H1 (cell line): ENCODE results near the gene UQCRFS1. TPM values are rescaled to one million over a fixed set of nuclear protein-coding genes. Genes with fewer than 3 reads are reported as not detected.

Experiments used
- CTCF ChIA-PET: fragments of 300-600 bp; sonication (Branson Sonifier 250); formaldehyde crosslinking; loops from one replicate; lab custom pipeline; 2021; ENCODE audit not compliant: partially characterized antibody; lab: Charles Lee
- POLR2A ChIA-PET: fragments of 300-600 bp; sonication (Branson Sonifier 250); formaldehyde crosslinking; loops from one replicate; lab custom pipeline; 2021; ENCODE audit warnings: inconsistent platforms; ENCODE audit not compliant: partially characterized antibody; lab: Charles Lee
- DNase-seq, 2 experiments: peaks; one replicate each; pipeline versions ENCODE4 v3.0.0 to v3.0.0-alpha.2; 2010 to 2022; ENCODE audit warnings: low spot score in 2 of 2, low read depth in 1 of 2, mixed read lengths in 1 of 2
- FAIRE-seq: peaks from 2 replicates; lab custom pipeline; 2011; peaks lifted over from hg19 to GRCh38; lab: Jason Lieb, UNC
- H2AFZ ChIP-seq: 2 replicates; pipeline ENCODE4 v1.8.1; 2012; ENCODE audit warnings: low read length, inconsistent platforms
- H2AK5ac ChIP-seq: 2 replicates; pipeline ENCODE4 v1.6.1; 2013; ENCODE audit warnings: low read depth, low read length
- H2BK120ac ChIP-seq: replicated peaks from 2 replicates; pipeline ENCODE3; 2013; ENCODE audit warnings: low read depth, low read length, inconsistent platforms
- H2BK12ac ChIP-seq: 2 replicates; pipeline ENCODE4 v1.6.1; 2013; ENCODE audit warnings: low read depth, low read length
- H2BK15ac ChIP-seq: 2 replicates; pipeline ENCODE4 v1.6.1; 2013; ENCODE audit warnings: low read length
- H2BK20ac ChIP-seq: 2 replicates; pipeline ENCODE4 v1.6.1; 2013; ENCODE audit warnings: low read length
- H2BK5ac ChIP-seq: 2 replicates; pipeline ENCODE4 v1.6.1; 2013; ENCODE audit warnings: low read depth, low read length
- H3K14ac ChIP-seq: 2 replicates; pipeline ENCODE4 v1.6.1; 2013; ENCODE audit warnings: inconsistent platforms; ENCODE audit not compliant: insufficient read length
- H3K18ac ChIP-seq: 2 replicates; pipeline ENCODE4 v1.6.1; 2013; ENCODE audit warnings: low read length; ENCODE audit errors: extremely low read depth
- H3K23ac ChIP-seq: 2 replicates; pipeline ENCODE4 v1.6.1; 2013; ENCODE audit warnings: inconsistent platforms; ENCODE audit not compliant: insufficient read length
- H3K23me2 ChIP-seq: 2 replicates; pipeline ENCODE4 v1.6.1; 2013; ENCODE audit warnings: low read depth, low read length
- H3K27ac ChIP-seq: 2 replicates; pipeline ENCODE4 v1.6.1; 2011; ENCODE audit warnings: low read depth, low read length, inconsistent platforms
- H3K27me3 ChIP-seq, 4 experiments: replicated peaks in 1 of 4; 1 replicate in 1 of 4; 2 replicates in 3 of 4; pipeline versions ENCODE4 v1.6.1 to v1.8.1; 2011 to 2013; ENCODE audit warnings: low read length in 3 of 4, mild to moderate bottlenecking in 3 of 4, inconsistent platforms in 2 of 4, mixed read lengths in 2 of 4, moderate library complexity in 1 of 4; ENCODE audit not compliant: control insufficient read depth in 3 of 4, insufficient read depth in 3 of 4; ENCODE audit errors: extremely low read depth in 1 of 4
- H3K36me3 ChIP-seq, 4 experiments: 2 replicates each; pipeline versions ENCODE4 v1.6.1 to v1.8.1; 2011 to 2013; ENCODE audit warnings: mild to moderate bottlenecking in 4 of 4, low read length in 3 of 4, moderate library complexity in 2 of 4, control low read depth in 1 of 4, inconsistent platforms in 1 of 4; ENCODE audit not compliant: insufficient read depth in 4 of 4, control insufficient read depth in 2 of 4
- H3K4ac ChIP-seq: replicated peaks from 2 replicates; pipeline ENCODE3; 2013; ENCODE audit warnings: low read length, low read depth, mixed read lengths, inconsistent platforms; ENCODE audit not compliant: insufficient read length
- H3K4me1 ChIP-seq, 4 experiments: replicated peaks in 1 of 4; 1 replicate in 1 of 4; 2 replicates in 3 of 4; pipeline versions ENCODE4 v1.6.1 to v1.8.1; 2011 to 2013; ENCODE audit warnings: low read length in 3 of 4, inconsistent platforms in 2 of 4, mixed read lengths in 1 of 4; ENCODE audit not compliant: insufficient read depth in 4 of 4, control insufficient read depth in 3 of 4
- H3K4me2 ChIP-seq, 2 experiments: 2 replicates each; pipeline versions ENCODE4 v1.6.1 to v1.8.1; 2011 to 2013; ENCODE audit warnings: low read depth in 2 of 2, low read length in 2 of 2, control low read depth in 1 of 2, inconsistent platforms in 1 of 2, mild to moderate bottlenecking in 1 of 2; ENCODE audit not compliant: insufficient read depth in 1 of 2
- H3K4me3 ChIP-seq, 4 experiments: fragments of 200-600, 300-600 bp in 1 of 4; sonication (generic), shearing (Covaris generic), sonication (Bioruptor Twin) in 1 of 4; 2 replicates each; pipeline versions ENCODE4 v1.5.1 to v1.8.1; 2011 to 2016; ENCODE audit warnings: low read length in 4 of 4, low read depth in 3 of 4, control low read depth in 2 of 4, inconsistent platforms in 2 of 4, mild to moderate bottlenecking in 2 of 4, mixed read lengths in 1 of 4, moderate library complexity in 1 of 4; ENCODE audit not compliant: insufficient read depth in 2 of 4; ENCODE audit errors: extremely low read depth in 1 of 4
- H3K56ac ChIP-seq: replicated peaks from 2 replicates; pipeline ENCODE3; 2013; ENCODE audit warnings: low read depth, mild to moderate bottlenecking, mixed read lengths, low read length, inconsistent platforms; ENCODE audit not compliant: insufficient read length
- H3K79me1 ChIP-seq: 2 replicates; pipeline ENCODE4 v1.6.1; 2013; ENCODE audit warnings: low read depth, low read length, control low read depth
- H3K79me2 ChIP-seq, 2 experiments: 2 replicates each; pipeline versions ENCODE4 v1.6.1 to v1.8.1; 2012 to 2013; ENCODE audit warnings: low read length in 2 of 2, mild to moderate bottlenecking in 2 of 2, inconsistent platforms in 1 of 2; ENCODE audit not compliant: insufficient read depth in 2 of 2, control insufficient read depth in 1 of 2
- H3K9ac ChIP-seq, 4 experiments: replicated peaks in 1 of 4; 1 replicate in 1 of 4; 2 replicates in 3 of 4; pipeline versions ENCODE4 v1.6.1 to v1.8.1; 2011 to 2013; ENCODE audit warnings: low read depth in 3 of 4, low read length in 3 of 4, control low read depth in 2 of 4, mild to moderate bottlenecking in 2 of 4, moderate library complexity in 2 of 4, inconsistent platforms in 1 of 4; ENCODE audit errors: extremely low read depth in 1 of 4
- H3K9me3 ChIP-seq, 2 experiments: 2 replicates each; pipeline versions ENCODE4 v1.6.1 to v1.8.1; 2012 to 2013; ENCODE audit warnings: mild to moderate bottlenecking in 2 of 2, moderate library complexity in 2 of 2, control low read depth in 1 of 2, inconsistent platforms in 1 of 2, low read depth in 1 of 2, low read length in 1 of 2, mixed read lengths in 1 of 2; ENCODE audit not compliant: insufficient read depth in 2 of 2
- H4K20me1 ChIP-seq, 2 experiments: replicated peaks in 1 of 2; 2 replicates each; pipeline versions ENCODE3 to v1.8.1; 2011 to 2013; ENCODE audit warnings: inconsistent platforms in 2 of 2, low read length in 2 of 2, mild to moderate bottlenecking in 1 of 2; ENCODE audit not compliant: insufficient read depth in 2 of 2, control insufficient read depth in 1 of 2
- H4K5ac ChIP-seq: 2 replicates; pipeline ENCODE4 v1.6.1; 2013; ENCODE audit warnings: low read length, low read depth, mixed read lengths, inconsistent platforms; ENCODE audit not compliant: insufficient read length
- H4K8ac ChIP-seq: 2 replicates; pipeline ENCODE4 v1.8.0; 2013; ENCODE audit warnings: mild to moderate bottlenecking, moderate library complexity, low read length, inconsistent platforms; ENCODE audit not compliant: insufficient read depth; ENCODE audit errors: extremely low read depth
- H4K91ac ChIP-seq: replicated peaks from 2 replicates; pipeline ENCODE3; 2013; ENCODE audit warnings: low read length, mixed read lengths, inconsistent platforms; ENCODE audit not compliant: insufficient read length
- FOSL1 ChIP-seq: IDR thresholded peaks from 2 replicates; pipeline ENCODE4 v1.6.1; 2011; ENCODE audit warnings: mild to moderate bottlenecking, low read depth, low read length, moderate library complexity; ENCODE audit not compliant: insufficient read depth
- RAD21 ChIP-seq, 2 experiments: IDR thresholded peaks in 1 of 2; conservative IDR thresholded peaks in 1 of 2; 2 replicates each; pipeline ENCODE4 v1.6.1; 2011; ENCODE audit warnings: low read depth in 2 of 2, low read length in 2 of 2, improper control_type of control experiment in 1 of 2, inconsistent platforms in 1 of 2, mild to moderate bottlenecking in 1 of 2, moderate library complexity in 1 of 2
- SIX5 ChIP-seq: IDR thresholded peaks from 2 replicates; pipeline ENCODE4 v1.6.1; 2011; ENCODE audit warnings: mild to moderate bottlenecking, low read depth, low read length
- TAF1 ChIP-seq: IDR thresholded peaks from 2 replicates; pipeline ENCODE4 v1.6.1; 2011; ENCODE audit warnings: mild to moderate bottlenecking, low read depth, low read length
- WGBS, 2 experiments: shearing (Covaris generic) in 1 of 2; methylation state at CpG; one replicate each; pipeline versions ENCODE4 v1.1.6 to v1.1.7; 2013 to 2015; ENCODE audit warnings: low lambda C conversion rate in 2 of 2, mixed read lengths in 2 of 2, inconsistent platforms in 1 of 2, low coverage in 1 of 2, missing lambda C conversion rate in 1 of 2; ENCODE audit not compliant: insufficient replicate concordance in 2 of 2, insufficient coverage in 1 of 2, insufficient read length in 1 of 2; ENCODE audit errors: extremely low coverage in 1 of 2, missing lambda C conversion rate in 1 of 2; 5-methylcytosine and 5-hydroxymethylcytosine counted together
- polyA plus RNA-seq, 7 experiments: library from polyadenylated mRNA; depleted of rRNA in 3 of 7; stranded (reverse) in 5 of 7; unstranded in 2 of 7; fragments of >200 nt in 5 of 7; fragments of 200-250 nt in 2 of 7; gene quantifications; 1 replicate in 5 of 7; 2 replicates in 1 of 7; 4 replicates in 1 of 7; pipeline versions ENCODE4 v1.2.1 to v1.2.3, GENCODE V29; 2011 to 2013; ENCODE audit warnings: missing spikeins in 2 of 7, mixed read lengths in 2 of 7
- total RNA-seq: library from RNA; stranded (reverse); fragmentation: NEBNext Ultra II Directional; extraction: Animal tissue kit (Norgen Biotek cat#: 25700); gene quantifications from 2 replicates; pipeline ENCODE4 v1.2.1, GENCODE V29; 2021
- TF ChIP-seq, protein P1 (sequence below), 3 experiments: IDR thresholded peaks; 1 replicate in 2 of 3; 2 replicates in 1 of 3; pipeline versions ENCODE4 v1.5.1 to v1.6.1; 2011; ENCODE audit warnings: low read length in 3 of 3, mild to moderate bottlenecking in 3 of 3, inconsistent platforms in 2 of 3, low read depth in 1 of 3, moderate library complexity in 1 of 3; ENCODE audit not compliant: insufficient read depth in 1 of 3; ENCODE audit errors: control extremely low read depth in 1 of 3

UQCRFS1 gene
- total and polyA plus RNA-seq, 2 of the 8 experiments (the other 6 are each of a cell fraction or from before 2014, with no cell fraction given), result 52.4 to 59.1 TPM

DNA sequence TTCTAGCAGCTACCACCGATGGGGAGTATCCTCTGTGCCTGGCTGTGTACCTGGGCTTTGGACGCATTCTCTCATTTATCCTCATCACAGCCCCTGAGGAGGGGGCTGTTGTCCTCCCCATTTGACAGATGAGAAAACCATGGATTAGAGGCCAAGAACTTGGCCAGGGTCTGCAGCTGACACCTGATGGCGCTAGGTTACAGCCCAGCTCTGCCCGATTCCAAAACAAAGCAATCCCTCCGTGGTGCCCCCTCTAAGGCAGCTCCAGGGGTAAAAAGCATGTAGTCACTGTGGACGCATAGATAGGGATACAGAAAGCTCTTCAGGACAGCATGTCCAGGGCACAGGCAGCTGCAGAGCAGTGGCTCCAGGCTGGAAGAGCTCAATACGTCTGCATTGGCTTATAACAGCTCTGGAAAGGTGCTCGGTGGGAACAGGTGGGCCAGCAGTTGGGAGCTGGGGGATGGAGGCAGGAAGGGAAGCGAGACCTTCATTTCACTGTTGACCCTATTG lies 35.4 kb upstream of the UQCRFS1 start:
- no peak overlapping the region for H3K14ac ChIP-seq
- DNase-seq, result no peak
- H2AK5ac ChIP-seq, result no peak overlapping the region
- H3K23me2 ChIP-seq, result no peaks in the 10 kb centered on the region
- 78% methylated on average over 9 of the region's 9 CpGs; no CpG with 5 or more reads in 1 of the 2 experiments for whole genome bisulfite sequencing, 2 experiments
- H3K4me3 ChIP-seq, result no peak overlapping the region
- H3K4ac ChIP-seq, result no peak overlapping the region
- H3K79me1 ChIP-seq, result no peaks in the 10 kb centered on the region
- ChIA-PET CTCF (interaction anchor here (0.8 to 9.7 kb wide), 7 partner anchors 12 to 276 kb away, joined by 3 to 117 read pairs (median 5); no protein-coding TSS in a partner anchor), POLR2A (no interaction called here)
- H3K4me1 ChIP-seq, result no peaks in the 10 kb centered on the region; a peak in 1 of 7 replicates
- no peak overlapping the region for H4K5ac ChIP-seq
- H3K79me2 ChIP-seq, result no peaks in the 10 kb centered on the region; a peak in 1 of 4 replicates
- H2BK12ac ChIP-seq, result no peak overlapping the region; the same call in 1 of the 2 replicates
- no peak overlapping the region for H3K9ac ChIP-seq
- H2BK120ac ChIP-seq, result no peak overlapping the region
- no peaks in the 10 kb centered on the region for H4K20me1 ChIP-seq
- H3K27me3 ChIP-seq, result no peaks in the 10 kb centered on the region
- FAIRE-seq, result no peak
- H3K4me2 ChIP-seq, result no peak overlapping the region
- H3K18ac ChIP-seq, result no peak overlapping the region
- H2BK5ac ChIP-seq, result no peak overlapping the region
- no peak overlapping the region for H4K8ac ChIP-seq
- no peak overlapping the region for H3K27ac ChIP-seq
- H3K56ac ChIP-seq, result no peak overlapping the region
- no peak overlapping the region for H2BK15ac ChIP-seq
- H3K23ac ChIP-seq, result no peak overlapping the region
- H3K36me3 ChIP-seq, result no peaks in the 10 kb centered on the region
- H4K91ac ChIP-seq, result no peak overlapping the region
- no peak overlapping the region for H2BK20ac ChIP-seq
- peak overlapping the region; percentile 97; the same call in 1 of the 2 replicates for H2AFZ ChIP-seq
- H3K9me3 ChIP-seq, result no peaks in the 10 kb centered on the region
- TF ChIP-seq FOSL1, result no peak
- TF ChIP-seq, protein P1, sequence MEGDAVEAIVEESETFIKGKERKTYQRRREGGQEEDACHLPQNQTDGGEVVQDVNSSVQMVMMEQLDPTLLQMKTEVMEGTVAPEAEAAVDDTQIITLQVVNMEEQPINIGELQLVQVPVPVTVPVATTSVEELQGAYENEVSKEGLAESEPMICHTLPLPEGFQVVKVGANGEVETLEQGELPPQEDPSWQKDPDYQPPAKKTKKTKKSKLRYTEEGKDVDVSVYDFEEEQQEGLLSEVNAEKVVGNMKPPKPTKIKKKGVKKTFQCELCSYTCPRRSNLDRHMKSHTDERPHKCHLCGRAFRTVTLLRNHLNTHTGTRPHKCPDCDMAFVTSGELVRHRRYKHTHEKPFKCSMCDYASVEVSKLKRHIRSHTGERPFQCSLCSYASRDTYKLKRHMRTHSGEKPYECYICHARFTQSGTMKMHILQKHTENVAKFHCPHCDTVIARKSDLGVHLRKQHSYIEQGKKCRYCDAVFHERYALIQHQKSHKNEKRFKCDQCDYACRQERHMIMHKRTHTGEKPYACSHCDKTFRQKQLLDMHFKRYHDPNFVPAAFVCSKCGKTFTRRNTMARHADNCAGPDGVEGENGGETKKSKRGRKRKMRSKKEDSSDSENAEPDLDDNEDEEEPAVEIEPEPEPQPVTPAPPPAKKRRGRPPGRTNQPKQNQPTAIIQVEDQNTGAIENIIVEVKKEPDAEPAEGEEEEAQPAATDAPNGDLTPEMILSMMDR (IDR thresholded peaks at IDR 0.05; ENCODE audit: control extremely low read depth in 1 of 3, insufficient read depth in 1 of 3, low read depth in 1 of 3, low read length in 3 of 3), result peak; percentile 16 to 30 (median 24); a peak in 3 of 4 replicates
- TF ChIP-seq TAF1, result no peak
- no peak for TF ChIP-seq SIX5
- peak; percentile 29 to 40; a peak in 3 of 4 replicates for TF ChIP-seq RAD21 (IDR thresholded peaks at IDR 0.05 in 1 of 2, conservative IDR thresholded peaks at IDR 0.05 in 1 of 2; ENCODE audit: low read depth in 2 of 2, low read length in 2 of 2)
